Fibroblast of pulmonary artery (primary cell): ENCODE data around the gene IL26.

Experiments
- DNase-seq: peaks from one replicate; pipeline ENCODE4 v3.0.0-alpha.2; 2010; ENCODE audit warnings: low read depth
- H3K4me3 ChIP-seq: replicated peaks from 2 replicates; pipeline ENCODE4 v1.5.1; 2011; ENCODE audit warnings: low read depth, mild to moderate bottlenecking, control low read depth, low read length, moderate library complexity
- TF ChIP-seq, protein P1 (sequence below): IDR thresholded peaks from 2 replicates; pipeline ENCODE4 v1.5.1; 2011; ENCODE audit warnings: mild to moderate bottlenecking, control low read depth, low read length, inconsistent platforms; ENCODE audit errors: missing control alignments

Gene IL26

DNA sequence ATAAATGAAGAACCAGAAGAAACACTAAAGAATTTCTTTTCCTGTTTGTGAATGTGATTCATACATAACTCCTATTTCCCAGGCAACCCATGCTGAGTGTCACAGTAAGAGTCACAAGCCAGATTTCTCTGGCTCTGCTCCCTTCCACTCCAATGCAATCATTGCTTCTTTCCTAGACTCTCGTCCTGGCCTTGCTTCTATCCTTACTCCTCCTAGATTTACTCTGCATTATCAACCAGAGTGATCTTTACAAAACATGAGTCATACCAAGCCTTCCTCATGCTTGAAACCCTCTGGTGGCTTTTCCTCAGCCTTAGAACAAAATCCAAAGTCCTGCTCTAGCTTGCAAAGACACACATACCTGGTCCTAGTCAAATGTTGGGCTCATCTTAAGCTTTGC is 14.5 kb upstream of the IL26 start:
- peak; percentile 81 for DNase-seq
- TF ChIP-seq, protein P1, sequence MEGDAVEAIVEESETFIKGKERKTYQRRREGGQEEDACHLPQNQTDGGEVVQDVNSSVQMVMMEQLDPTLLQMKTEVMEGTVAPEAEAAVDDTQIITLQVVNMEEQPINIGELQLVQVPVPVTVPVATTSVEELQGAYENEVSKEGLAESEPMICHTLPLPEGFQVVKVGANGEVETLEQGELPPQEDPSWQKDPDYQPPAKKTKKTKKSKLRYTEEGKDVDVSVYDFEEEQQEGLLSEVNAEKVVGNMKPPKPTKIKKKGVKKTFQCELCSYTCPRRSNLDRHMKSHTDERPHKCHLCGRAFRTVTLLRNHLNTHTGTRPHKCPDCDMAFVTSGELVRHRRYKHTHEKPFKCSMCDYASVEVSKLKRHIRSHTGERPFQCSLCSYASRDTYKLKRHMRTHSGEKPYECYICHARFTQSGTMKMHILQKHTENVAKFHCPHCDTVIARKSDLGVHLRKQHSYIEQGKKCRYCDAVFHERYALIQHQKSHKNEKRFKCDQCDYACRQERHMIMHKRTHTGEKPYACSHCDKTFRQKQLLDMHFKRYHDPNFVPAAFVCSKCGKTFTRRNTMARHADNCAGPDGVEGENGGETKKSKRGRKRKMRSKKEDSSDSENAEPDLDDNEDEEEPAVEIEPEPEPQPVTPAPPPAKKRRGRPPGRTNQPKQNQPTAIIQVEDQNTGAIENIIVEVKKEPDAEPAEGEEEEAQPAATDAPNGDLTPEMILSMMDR, result no peak

DNA sequence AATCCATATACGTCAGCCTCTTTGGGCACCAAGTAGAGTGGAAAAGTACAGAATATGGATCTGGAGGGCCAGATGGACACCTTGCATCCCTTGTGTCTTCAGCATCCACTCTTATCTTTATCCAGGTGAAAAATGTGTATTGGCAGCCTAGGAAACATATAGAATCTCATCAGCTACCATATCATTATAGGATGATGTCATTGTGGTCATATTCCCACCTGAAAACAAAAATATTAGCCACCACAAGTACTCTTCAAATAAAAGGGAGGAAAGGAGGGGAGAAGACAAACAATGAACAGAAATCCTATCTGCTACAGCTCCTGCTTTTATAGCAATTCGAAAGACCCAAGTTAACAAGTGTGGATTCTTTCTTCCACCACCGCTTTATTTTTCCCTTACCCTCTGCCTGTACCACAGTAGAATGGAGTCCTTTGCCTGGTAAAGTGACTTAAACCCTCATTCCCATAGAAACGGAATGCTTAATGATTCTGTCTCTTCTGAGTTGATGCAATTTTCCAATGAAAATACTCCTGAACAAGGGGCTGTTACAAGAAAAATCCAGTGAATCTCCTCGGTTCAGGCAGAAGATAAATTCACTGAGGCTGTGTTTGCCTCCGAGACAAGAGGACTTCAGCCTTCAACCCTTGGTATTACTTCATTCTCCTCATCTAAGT is 13.8 kb upstream of the IL26 start:
- H3K4me3 ChIP-seq, result no peak overlapping the region
- DNase-seq, result no peak
- TF ChIP-seq, protein P1, result no peak

More for the DNA sequence above, 14.5 kb upstream of the IL26 start:
- H3K4me3 ChIP-seq, result no peak overlapping the region

DNA sequence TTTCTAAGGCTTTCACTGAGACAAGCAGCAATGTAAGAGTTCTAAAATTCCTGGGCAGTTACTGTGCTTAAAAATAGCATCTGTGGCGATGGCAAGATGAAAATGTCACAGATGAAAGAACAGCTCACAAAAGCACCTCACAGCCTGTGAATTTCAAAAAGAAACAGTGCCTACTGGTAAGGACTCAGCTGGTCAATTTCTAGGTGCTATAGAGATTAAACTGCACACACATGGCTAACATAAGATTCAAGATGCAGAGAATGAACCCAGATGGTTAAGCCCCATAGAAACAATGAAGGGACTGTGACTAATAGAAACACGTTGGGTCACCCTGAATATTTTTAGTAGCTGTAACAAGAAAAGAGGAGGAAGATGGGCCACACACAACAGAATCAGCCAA is 12.0 kb upstream of the IL26 start:
- DNase-seq, result no peak
- no peak overlapping the region for H3K4me3 ChIP-seq
- TF ChIP-seq, protein P1, result no peak

DNA sequence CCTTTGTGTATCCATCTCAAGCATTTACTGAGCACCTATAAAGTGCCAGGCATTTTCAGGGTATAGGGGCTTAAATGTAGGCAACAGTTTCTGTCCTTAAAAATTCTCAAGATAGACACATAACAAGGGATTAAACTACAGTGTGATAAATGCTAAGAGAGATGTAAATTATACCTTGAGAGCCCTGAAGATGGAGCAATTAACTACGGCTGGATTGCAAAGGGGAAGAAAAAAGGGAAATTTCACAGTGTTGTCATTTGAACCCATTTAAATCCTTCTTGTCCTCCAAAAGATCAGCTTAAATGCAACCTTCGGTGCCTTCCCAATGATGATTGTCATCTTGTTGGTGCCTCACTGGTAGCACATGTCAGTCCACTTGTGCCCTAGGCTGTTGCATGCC is 11.5 kb upstream of the IL26 start:
- DNase-seq, result no peak
- TF ChIP-seq, protein P1, result peak; percentile 19
- no peak overlapping the region for H3K4me3 ChIP-seq

DNA sequence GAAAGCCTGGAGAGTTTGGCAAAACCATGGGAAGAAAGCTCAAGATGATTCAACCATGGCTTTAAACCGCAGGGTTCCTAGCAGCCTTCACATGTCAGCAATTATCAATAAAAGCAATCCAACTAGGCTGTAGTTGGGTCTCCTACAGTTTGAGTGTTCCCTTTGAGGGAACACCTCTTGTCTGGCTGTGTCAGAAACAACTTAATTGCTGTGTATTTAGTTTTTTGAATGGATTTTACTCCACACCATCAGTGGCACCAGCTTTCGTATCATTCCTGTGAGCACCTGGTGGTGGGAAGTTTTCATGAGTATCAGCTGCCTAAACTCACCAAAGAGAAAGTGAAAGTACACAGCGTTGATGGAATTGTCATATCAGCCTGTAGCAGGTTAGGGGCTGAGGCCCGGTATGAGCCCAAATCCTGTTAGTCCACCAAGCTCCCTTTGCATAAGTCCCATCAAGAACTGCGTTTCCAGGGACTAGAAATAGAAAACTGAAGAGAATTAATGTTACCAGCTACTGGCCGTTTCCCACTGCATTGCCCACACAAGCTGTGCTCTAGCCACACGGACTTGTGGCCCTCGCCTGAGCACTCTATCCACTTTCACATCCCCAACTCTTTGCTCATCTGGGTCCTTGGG is 10.9 kb upstream of the IL26 start:
- no peak for DNase-seq
- TF ChIP-seq, protein P1, result no peak
- no peak overlapping the region for H3K4me3 ChIP-seq

DNA sequence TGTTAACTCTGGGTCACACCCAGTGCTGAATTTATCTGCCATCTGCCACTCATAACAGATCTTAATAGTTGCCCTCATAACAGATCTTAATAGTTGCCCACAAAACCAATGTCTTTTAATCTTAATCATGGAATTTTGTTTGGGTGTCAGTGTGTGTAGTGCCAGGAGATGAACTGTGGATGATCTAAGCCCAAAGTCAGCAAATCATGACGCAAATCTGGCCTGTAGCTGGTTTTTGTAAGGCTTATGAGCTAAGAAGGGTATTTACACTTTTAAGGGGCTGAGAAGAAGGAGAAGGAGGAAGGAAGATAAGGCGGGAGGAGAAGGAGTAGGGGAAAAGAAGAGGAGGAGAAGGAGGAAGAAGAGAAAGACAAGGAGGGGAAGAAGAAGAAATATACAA is 10.0 kb upstream of the IL26 start:
- DNase-seq, result no peak
- no peak overlapping the region for H3K4me3 ChIP-seq
- TF ChIP-seq, protein P1, result no peak

DNA sequence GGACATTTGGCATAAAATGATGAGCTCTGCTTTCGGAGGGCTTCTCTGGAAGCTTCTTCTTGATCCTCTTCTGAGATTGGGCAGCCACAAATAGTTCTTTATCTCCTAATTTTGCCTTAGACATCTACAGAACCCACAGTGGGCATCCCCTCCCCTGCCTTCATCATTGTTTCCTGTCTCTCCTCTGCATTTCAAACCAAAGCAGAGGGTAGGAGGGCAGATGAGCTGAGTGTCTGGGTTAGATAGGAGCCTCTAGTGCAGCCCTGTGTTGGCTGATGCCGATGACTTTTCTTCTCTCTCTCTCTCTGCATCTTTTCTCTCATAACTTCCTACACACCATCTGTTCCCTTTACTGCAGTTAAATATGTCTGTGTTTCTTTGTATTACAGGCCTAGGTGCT is 8.5 kb upstream of the IL26 start:
- TF ChIP-seq, protein P1, result no peak
- no peak for DNase-seq
- no peak overlapping the region for H3K4me3 ChIP-seq
